PC-9 (cell line): Measurements from ENCODE around the gene IFT88. TPM values are rescaled to one million over a fixed set of nuclear protein-coding genes. Genes with fewer than 3 reads are reported as not detected.

Experiments used
- BruUV-seq: library from RNA; stranded (reverse); fragments of 400-500 nt; replicated peaks from 2 replicates; lab custom pipeline; 2021; lab: Mats Ljungman, UMichigan
- CTCF ChIA-PET: fragments of 300-600 bp; sonication (Branson Sonifier 250); formaldehyde crosslinking; loops from one replicate; lab custom pipeline; 2022; ENCODE audit warnings: antibody characterized with exemption; lab: Charles Lee
- POLR2A ChIA-PET: fragments of 300-600 bp; sonication (Branson Sonifier 250); formaldehyde crosslinking; loops from one replicate; lab custom pipeline; 2022; ENCODE audit warnings: antibody characterized with exemption; ENCODE audit not compliant: unreplicated experiment; lab: Charles Lee
- DNase-seq, 2 experiments: peaks; one replicate each; pipeline versions ENCODE4 v3.0.0 to v3.0.0-alpha.2; 2015 to 2022; ENCODE audit warnings: mixed read lengths in 1 of 2
- H2AFZ ChIP-seq: fragments of 200-600 bp; sonication (generic); 2 replicates; pipeline ENCODE4 v1.8.1; 2017; ENCODE audit warnings: antibody characterized with exemption
- H3F3A ChIP-seq: fragments of 200-600 bp; sonication (generic); 2 replicates; pipeline ENCODE4 v1.8.1; 2017; ENCODE audit warnings: antibody characterized with exemption, mild to moderate bottlenecking, low read depth; ENCODE audit not compliant: insufficient read depth
- H3K27ac ChIP-seq: fragments of 200-600 bp; sonication (generic); 2 replicates; pipeline ENCODE4 v1.6.1; 2016; ENCODE audit warnings: mixed run types
- H3K27me3 ChIP-seq: fragments of 200-600 bp; sonication (generic); 2 replicates; pipeline ENCODE4 v1.6.1; 2016; ENCODE audit warnings: low read depth, mixed run types; ENCODE audit not compliant: insufficient read depth
- H3K36me3 ChIP-seq: fragments of 200-600 bp; sonication (generic); 2 replicates; pipeline ENCODE4 v1.6.1; 2016; ENCODE audit warnings: low read depth, mixed run types
- H3K4me1 ChIP-seq: fragments of 200-600 bp; sonication (generic); replicated peaks from 2 replicates; pipeline ENCODE4 v1.6.1; 2016; ENCODE audit warnings: mixed run types; ENCODE audit not compliant: insufficient read depth
- H3K4me2 ChIP-seq: fragments of 200-600 bp; sonication (generic); 2 replicates; pipeline ENCODE4 v1.6.1; 2017; ENCODE audit warnings: mixed run types
- H3K4me3 ChIP-seq: fragments of 200-600 bp; sonication (generic); 2 replicates; pipeline ENCODE4 v1.6.1; 2016; ENCODE audit warnings: mixed run types
- H3K79me2 ChIP-seq: fragments of 200-600 bp; sonication (generic); 2 replicates; pipeline ENCODE4 v1.6.1; 2017; ENCODE audit warnings: low read depth, mixed run types
- H3K9me2 ChIP-seq: fragments of 200-600 bp; sonication (generic); 2 replicates; pipeline ENCODE4 v1.8.1; 2017; ENCODE audit warnings: mild to moderate bottlenecking; ENCODE audit not compliant: insufficient read depth
- H3K9me3 ChIP-seq: fragments of 200-600 bp; sonication (generic); 2 replicates; pipeline ENCODE4 v1.8.1; 2016; ENCODE audit warnings: low read depth; ENCODE audit not compliant: insufficient read depth
- H4K20me1 ChIP-seq: fragments of 200-600 bp; sonication (generic); 2 replicates; pipeline ENCODE4 v1.8.1; 2017; ENCODE audit not compliant: insufficient read depth
- EZH2 ChIP-seq: fragments of 200-600 bp; sonication (generic); IDR thresholded peaks from 2 replicates; pipeline ENCODE4 v1.8.0; 2017; ENCODE audit warnings: antibody characterized with exemption, low read depth
- intact Hi-C: fragments of 100-400 bp; cut with micrococcal nuclease; formaldehyde crosslinking; loops from one replicate; pipeline ENCODE4 v1.10.0; 2022; ENCODE audit not compliant: unreplicated experiment
- total RNA-seq: library from RNA; stranded (reverse); gene quantifications from 2 replicates; pipeline ENCODE4 v1.2.3, GENCODE V29; 2021
- TF ChIP-seq, protein P1 (sequence below): fragments of 200-600 bp; sonication (generic); conservative IDR thresholded peaks from 2 replicates; pipeline ENCODE4 v1.6.1; 2017; ENCODE audit warnings: mixed run types, antibody characterized with exemption, mild to moderate bottlenecking, moderate library complexity

IFT88 gene
- total RNA-seq, 1 experiment from 2014 or later = 11.7 TPM

DNA sequence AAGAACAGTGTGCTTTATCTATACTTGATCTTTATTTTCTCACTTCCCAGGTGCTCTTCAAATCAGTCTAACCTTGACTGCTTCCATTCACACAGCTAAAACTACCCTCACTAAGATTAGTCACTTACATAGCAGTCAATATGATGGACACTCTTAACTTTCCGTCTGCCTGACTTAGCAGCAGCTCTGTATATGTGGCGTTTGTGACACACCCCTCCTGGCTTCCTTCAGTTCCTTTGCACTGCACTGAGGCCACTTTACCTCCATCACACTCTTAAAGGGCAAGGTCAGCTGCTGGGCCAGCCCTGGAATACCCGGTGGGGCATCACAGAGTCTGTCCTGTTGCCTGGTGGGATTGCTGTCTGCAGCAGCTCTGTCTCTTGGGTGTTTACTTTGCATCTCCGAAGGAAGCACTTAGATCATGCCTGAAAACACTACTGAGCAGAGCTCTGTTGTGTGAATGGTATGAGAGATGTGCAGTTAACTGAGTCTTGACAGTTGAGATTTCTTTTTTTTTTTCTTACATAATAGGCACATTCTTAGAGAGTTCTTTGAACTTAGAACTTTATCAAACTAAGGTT, 101.0 kb downstream of the IFT88 start:
- Histone ChIP-seq H3K79me2 (no peaks in the 10 kb centered on the region), H3K27me3 (no peaks in the 10 kb centered on the region), H3F3A (no peaks in the 10 kb centered on the region), H3K27ac (no peak overlapping the region), H3K9me3 (no peaks in the 10 kb centered on the region), H3K36me3 (no peaks in the 10 kb centered on the region), H4K20me1 (no peaks in the 10 kb centered on the region), H2AFZ (no peak overlapping the region), H3K4me3 (no peak overlapping the region), H3K9me2 (no peaks in the 10 kb centered on the region; the same call in 1 of the 2 replicates), H3K4me2 (no peak overlapping the region), H3K4me1 (no peaks in the 10 kb centered on the region)
- ChIA-PET POLR2A (no interaction called here), CTCF (no interaction called here)
- no peak for DNase-seq
- no peak for TF ChIP-seq EZH2
- TF ChIP-seq, protein P1, sequence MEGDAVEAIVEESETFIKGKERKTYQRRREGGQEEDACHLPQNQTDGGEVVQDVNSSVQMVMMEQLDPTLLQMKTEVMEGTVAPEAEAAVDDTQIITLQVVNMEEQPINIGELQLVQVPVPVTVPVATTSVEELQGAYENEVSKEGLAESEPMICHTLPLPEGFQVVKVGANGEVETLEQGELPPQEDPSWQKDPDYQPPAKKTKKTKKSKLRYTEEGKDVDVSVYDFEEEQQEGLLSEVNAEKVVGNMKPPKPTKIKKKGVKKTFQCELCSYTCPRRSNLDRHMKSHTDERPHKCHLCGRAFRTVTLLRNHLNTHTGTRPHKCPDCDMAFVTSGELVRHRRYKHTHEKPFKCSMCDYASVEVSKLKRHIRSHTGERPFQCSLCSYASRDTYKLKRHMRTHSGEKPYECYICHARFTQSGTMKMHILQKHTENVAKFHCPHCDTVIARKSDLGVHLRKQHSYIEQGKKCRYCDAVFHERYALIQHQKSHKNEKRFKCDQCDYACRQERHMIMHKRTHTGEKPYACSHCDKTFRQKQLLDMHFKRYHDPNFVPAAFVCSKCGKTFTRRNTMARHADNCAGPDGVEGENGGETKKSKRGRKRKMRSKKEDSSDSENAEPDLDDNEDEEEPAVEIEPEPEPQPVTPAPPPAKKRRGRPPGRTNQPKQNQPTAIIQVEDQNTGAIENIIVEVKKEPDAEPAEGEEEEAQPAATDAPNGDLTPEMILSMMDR = no peak
- BruUV-seq = no TSS peak
- intact Hi-C loops = no loop called here

- Histone ChIP-seq H3K9me2 (no peaks in the 10 kb centered on the region; the same call in 1 of the 2 replicates), H2AFZ (no peak overlapping the region), H3K4me2 (no peak overlapping the region), H3K4me3 (no peak overlapping the region), H3K9me3 (no peaks in the 10 kb centered on the region), H4K20me1 (0 out of 2 replicates have a peak, but pooled peaks cover 1% of the 10 kb centered on the region), H3F3A (no peaks in the 10 kb centered on the region), H3K36me3 (no peaks in the 10 kb centered on the region), H3K79me2 (no peaks in the 10 kb centered on the region), H3K4me1 (no peaks in the 10 kb centered on the region), H3K27ac (no peak overlapping the region), H3K27me3 (no peaks in the 10 kb centered on the region)
- TF ChIP-seq, protein P1 = no peak
- no peak for TF ChIP-seq EZH2
- ChIA-PET POLR2A (no interaction called here), CTCF (no interaction called here)
- BruUV-seq = no TSS peak
- DNase-seq = no peak
- intact Hi-C loops = no loop called here
Measured at GRCh38 chr13:20669162-20669561, 102.2 kb downstream of the IFT88 start.

DNA sequence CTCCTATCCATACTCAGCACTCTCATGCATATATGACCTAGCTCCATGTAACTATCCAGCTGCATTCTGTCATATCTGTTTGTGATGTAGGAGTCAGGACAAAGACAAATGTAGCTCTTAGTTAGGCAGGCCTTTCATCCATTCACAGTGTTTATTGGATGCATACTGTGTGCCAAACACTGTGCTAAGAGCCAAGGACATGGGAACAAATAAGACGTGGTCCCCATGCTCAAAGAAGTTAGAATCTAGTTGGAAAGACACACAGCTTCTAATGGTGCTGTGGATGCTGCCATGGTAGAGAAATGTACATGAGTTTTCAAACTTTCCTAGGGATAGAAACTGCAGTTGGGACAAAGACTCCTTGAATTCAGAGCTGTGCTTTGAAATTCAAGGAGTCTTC, 104.8 kb downstream of the IFT88 start:
- Histone ChIP-seq H3K9me2 (no peaks in the 10 kb centered on the region; the same call in 1 of the 2 replicates), H3K4me3 (no peak overlapping the region), H3K4me2 (no peak overlapping the region), H3K9me3 (no peaks in the 10 kb centered on the region), H3F3A (no peaks in the 10 kb centered on the region), H4K20me1 (0 out of 2 replicates have a peak, but pooled peaks cover 3% of the 10 kb centered on the region), H3K36me3 (no peaks in the 10 kb centered on the region), H2AFZ (no peak overlapping the region), H3K4me1 (no peaks in the 10 kb centered on the region), H3K79me2 (no peaks in the 10 kb centered on the region), H3K27me3 (no peaks in the 10 kb centered on the region), H3K27ac (no peak overlapping the region)
- TF ChIP-seq, protein P1 = no peak
- no peak for TF ChIP-seq EZH2
- ChIA-PET CTCF (no interaction called here), POLR2A (interaction anchor here (0.5 kb wide), 1 partner anchor 146 kb away, joined by 7 read pairs; the partner anchor contains the start of gene CRYL1)
- DNase-seq = no peak
- no TSS peak for BruUV-seq
- intact Hi-C loops = no loop called here
